ENCODE results near the gene TBCCD1.

Gene TBCCD1

DNA sequence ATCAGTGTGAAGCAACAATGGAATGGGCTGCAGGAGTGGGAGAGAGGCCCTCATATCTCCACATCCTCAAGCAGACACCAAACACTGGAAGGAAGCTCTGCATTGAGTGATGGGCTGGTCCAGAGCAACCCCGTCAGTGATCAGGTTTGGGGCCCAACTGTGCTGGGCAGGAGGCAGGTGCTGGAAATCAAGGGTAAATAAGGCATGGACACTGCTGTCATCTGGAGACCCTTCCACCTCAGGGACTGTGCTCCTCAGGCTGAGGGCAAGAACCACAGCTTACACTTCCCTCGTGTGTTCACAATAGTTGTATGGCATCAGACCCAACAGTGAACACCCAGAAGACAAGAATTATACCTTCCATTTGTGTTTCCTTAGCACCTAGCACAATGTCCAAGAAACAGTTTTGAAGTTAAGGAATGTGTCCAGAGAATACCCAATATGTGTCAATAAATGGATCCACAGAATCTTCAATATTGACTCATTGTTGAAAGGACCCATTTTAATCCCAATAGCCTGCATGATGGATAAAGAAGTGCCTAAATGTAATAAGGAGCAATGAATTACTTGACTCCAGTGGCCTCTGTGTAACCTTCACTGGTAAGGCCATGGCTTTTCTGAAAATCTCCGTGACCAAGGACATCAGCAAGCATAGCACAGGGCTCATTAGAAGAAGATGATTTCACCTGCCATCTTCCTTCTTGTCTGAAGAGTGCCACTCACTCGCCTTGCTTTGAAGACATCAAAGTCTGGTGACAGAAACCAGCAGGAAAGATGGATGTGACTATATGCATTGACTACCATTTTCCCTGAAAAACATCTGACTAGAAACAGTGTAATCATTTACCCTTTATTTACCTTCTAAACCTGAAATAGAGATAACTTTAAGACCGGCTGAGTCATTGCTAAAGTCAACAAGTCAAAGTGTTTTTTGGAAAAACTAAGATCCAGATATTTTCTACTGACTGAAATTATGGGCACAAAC is 38.7 kb upstream of the TBCCD1 start:
- Histone ChIP-seq H3K27ac (ENCODE audit: low read length) (no peak overlapping the region), H3K4me1 (ENCODE audit: control insufficient read depth, insufficient read depth, low read length) (no peaks in the 10 kb centered on the region), H3K36me3 (ENCODE audit: control insufficient read depth in 2 of 2, insufficient read depth in 2 of 2, low read length in 2 of 2) (no peaks in the 10 kb centered on the region), H3K9me3 (ENCODE audit: control insufficient read depth in 2 of 2, low read length in 2 of 2) (no peaks in the 10 kb centered on the region), H3K4me3 (ENCODE audit: low read length in 2 of 2) (no peak overlapping the region), H3K9ac (ENCODE audit: low read length in 2 of 2) (no peak overlapping the region), H3K27me3 (ENCODE audit: control insufficient read depth in 1 of 2, insufficient read depth in 2 of 2, low read length in 2 of 2) (no peaks in the 10 kb centered on the region)

DNA sequence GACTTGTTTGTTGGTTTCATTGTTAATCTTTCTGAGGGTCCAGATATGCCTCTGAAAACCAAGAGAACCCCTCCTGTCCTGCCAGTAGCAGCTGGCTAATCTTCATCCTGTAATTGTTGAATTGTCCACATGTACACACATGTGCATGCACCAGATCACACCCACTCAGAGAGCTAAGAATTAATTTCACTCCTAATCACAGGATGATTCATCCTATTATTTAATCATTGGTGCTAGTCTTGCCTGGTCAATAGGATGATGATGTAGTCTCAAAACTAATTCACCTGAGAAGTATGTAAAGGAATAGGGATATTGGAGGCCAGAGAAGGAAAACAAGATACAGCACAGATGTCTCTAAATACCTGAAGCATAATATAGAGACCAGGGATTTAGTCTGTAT is 37.9 kb upstream of the TBCCD1 start:
- Histone ChIP-seq H3K4me1 (ENCODE audit: control insufficient read depth, insufficient read depth, low read length) (no peaks in the 10 kb centered on the region), H3K27me3 (ENCODE audit: control insufficient read depth in 1 of 2, insufficient read depth in 2 of 2, low read length in 2 of 2) (no peaks in the 10 kb centered on the region), H3K9me3 (ENCODE audit: control insufficient read depth in 2 of 2, low read length in 2 of 2) (no peaks in the 10 kb centered on the region), H3K27ac (ENCODE audit: low read length) (no peak overlapping the region), H3K36me3 (ENCODE audit: control insufficient read depth in 2 of 2, insufficient read depth in 2 of 2, low read length in 2 of 2) (no peaks in the 10 kb centered on the region), H3K4me3 (ENCODE audit: low read length in 2 of 2) (no peak overlapping the region), H3K9ac (ENCODE audit: low read length in 2 of 2) (no peak overlapping the region)

DNA sequence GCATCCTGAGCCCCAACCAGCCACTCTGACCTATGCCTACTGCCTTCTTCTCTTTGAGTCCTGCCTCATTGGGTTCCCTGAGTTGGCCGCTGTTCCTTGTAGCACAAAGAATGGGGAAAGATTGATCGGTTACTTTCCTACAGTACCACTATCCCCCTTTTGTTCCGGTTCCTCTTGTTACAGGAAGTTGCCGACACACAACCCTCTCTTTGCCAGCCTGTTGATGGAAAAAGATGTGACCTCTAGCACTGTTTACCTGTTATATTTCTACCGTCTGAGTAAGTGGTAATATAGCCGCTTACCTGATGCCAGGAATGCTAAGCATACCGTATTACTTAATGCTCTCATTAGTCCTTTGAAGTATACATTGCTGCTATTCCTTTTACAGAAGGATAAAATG is 36.0 kb upstream of the TBCCD1 start:
- no peak overlapping the region for H3K27ac ChIP-seq (ENCODE audit: low read length)
- H3K9ac ChIP-seq (ENCODE audit: low read length in 2 of 2), result no peak overlapping the region
- H3K4me3 ChIP-seq (ENCODE audit: low read length in 2 of 2), result no peak overlapping the region
- no peaks in the 10 kb centered on the region for H3K36me3 ChIP-seq (ENCODE audit: control insufficient read depth in 2 of 2, insufficient read depth in 2 of 2, low read length in 2 of 2)
- no peaks in the 10 kb centered on the region for H3K27me3 ChIP-seq (ENCODE audit: control insufficient read depth in 1 of 2, insufficient read depth in 2 of 2, low read length in 2 of 2)
- no peaks in the 10 kb centered on the region for H3K4me1 ChIP-seq (ENCODE audit: control insufficient read depth, insufficient read depth, low read length)
- H3K9me3 ChIP-seq (ENCODE audit: control insufficient read depth in 2 of 2, low read length in 2 of 2), result no peaks in the 10 kb centered on the region

DNA sequence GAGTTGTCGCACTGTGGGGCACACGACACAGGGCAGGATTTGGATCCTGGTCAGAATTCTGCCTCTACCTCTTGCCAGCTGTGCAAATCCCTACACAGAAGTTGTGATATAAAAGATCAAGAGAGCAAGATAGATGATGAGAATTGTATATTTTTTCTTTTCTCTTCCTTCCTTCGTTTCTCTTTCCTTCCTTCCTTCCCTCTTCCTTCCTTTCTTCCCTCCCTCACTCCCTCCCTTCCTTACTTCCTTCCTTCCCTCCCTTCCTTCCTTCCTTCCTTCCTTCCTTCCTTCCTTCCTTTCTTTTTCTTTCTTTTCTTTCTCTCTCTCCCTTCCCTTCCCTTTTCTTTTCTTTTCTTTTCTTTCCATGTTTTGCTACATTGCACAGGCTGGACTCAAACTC is 33.8 kb upstream of the TBCCD1 start:
- Histone ChIP-seq H3K27me3 (ENCODE audit: control insufficient read depth in 1 of 2, insufficient read depth in 2 of 2, low read length in 2 of 2) (no peaks in the 10 kb centered on the region), H3K27ac (ENCODE audit: low read length) (no peak overlapping the region), H3K4me3 (ENCODE audit: low read length in 2 of 2) (no peak overlapping the region), H3K9ac (ENCODE audit: low read length in 2 of 2) (no peak overlapping the region), H3K4me1 (ENCODE audit: control insufficient read depth, insufficient read depth, low read length) (no peaks in the 10 kb centered on the region), H3K36me3 (ENCODE audit: control insufficient read depth in 2 of 2, insufficient read depth in 2 of 2, low read length in 2 of 2) (no peaks in the 10 kb centered on the region), H3K9me3 (ENCODE audit: control insufficient read depth in 2 of 2, low read length in 2 of 2) (no peaks in the 10 kb centered on the region)

DNA sequence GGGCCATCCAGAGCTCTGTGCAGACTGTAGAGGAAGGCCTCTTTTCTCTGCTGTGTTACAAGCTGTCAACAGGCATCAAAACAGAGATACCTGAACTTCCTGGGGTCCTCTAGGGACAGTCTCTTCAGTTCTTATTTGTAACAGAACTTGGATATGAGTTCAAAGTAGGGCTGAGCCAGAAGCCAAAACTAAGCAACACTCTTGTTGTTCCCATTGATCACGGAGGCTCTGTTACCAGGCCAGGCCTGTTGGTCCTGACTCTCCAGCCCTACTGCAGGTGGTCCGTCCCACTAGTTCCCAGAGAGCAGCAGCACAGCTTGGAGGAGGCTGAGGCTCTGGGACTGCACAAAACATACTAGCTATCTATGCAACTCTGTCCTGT is 32.6 kb upstream of the TBCCD1 start:
- Histone ChIP-seq H3K4me1 (ENCODE audit: control insufficient read depth, insufficient read depth, low read length) (no peaks in the 10 kb centered on the region), H3K27ac (ENCODE audit: low read length) (no peak overlapping the region), H3K4me3 (ENCODE audit: low read length in 2 of 2) (no peak overlapping the region)

DNA sequence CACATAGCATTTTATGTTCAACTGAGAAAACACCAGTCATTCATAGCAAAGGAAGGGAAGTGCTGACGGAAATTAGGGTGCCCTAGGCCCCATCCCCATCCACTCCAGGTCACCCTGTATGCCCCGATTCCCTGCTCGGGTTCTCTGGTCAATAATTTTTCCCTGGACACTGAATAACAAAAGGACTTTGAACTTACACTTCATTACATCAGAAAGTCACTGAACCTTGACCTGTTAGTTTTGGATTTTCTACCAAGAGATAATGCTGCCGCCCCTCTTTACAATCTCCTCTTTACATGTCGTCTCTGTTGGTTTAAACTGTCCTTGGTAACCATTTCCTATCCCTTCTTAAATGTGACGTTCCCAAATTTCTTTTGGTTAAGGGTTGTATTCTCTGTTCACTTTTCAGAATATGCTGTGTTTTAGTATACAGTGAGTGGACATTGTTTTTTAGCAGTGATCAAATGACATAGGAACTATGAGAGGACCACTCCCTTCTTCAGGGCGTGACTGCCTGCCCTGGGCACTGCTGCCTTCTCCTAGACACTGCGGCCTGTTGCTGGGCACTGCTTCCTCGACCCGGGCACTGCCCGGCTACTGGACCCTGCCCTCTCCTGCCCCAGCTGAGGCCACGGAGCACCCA is 32.1 kb upstream of the TBCCD1 start:
- Histone ChIP-seq H3K4me3 (ENCODE audit: low read length in 2 of 2) (no peak overlapping the region), H3K9me3 (ENCODE audit: control insufficient read depth in 2 of 2, low read length in 2 of 2) (no peaks in the 10 kb centered on the region), H3K27me3 (ENCODE audit: control insufficient read depth in 1 of 2, insufficient read depth in 2 of 2, low read length in 2 of 2) (no peaks in the 10 kb centered on the region), H3K4me1 (ENCODE audit: control insufficient read depth, insufficient read depth, low read length) (no peaks in the 10 kb centered on the region), H3K9ac (ENCODE audit: low read length in 2 of 2) (no peak overlapping the region), H3K27ac (ENCODE audit: low read length) (no peak overlapping the region), H3K36me3 (ENCODE audit: control insufficient read depth in 2 of 2, insufficient read depth in 2 of 2, low read length in 2 of 2) (no peaks in the 10 kb centered on the region)

More for the DNA sequence above, 32.6 kb upstream of the TBCCD1 start:
- Histone ChIP-seq H3K9ac (ENCODE audit: low read length in 2 of 2) (no peak overlapping the region), H3K9me3 (ENCODE audit: control insufficient read depth in 2 of 2, low read length in 2 of 2) (no peaks in the 10 kb centered on the region), H3K27me3 (ENCODE audit: control insufficient read depth in 1 of 2, insufficient read depth in 2 of 2, low read length in 2 of 2) (no peaks in the 10 kb centered on the region), H3K36me3 (ENCODE audit: control insufficient read depth in 2 of 2, insufficient read depth in 2 of 2, low read length in 2 of 2) (no peaks in the 10 kb centered on the region)

DNA sequence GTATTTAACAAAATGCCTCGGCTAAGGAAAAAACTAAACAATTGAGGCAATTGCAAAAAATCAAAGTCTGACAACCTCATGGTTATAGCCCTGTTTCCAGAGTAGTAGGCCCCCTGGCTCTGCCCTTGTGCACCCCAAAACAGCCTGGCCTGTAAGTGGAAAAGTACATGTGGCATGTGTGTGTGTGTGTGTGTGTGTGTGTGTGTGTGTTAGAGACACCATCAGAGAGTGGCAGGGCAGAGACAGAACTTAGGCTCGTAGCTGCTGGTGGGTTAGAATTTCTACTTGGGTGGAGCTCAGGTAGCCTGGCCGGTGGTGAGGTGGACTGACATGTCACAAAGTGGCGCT is 31.6 kb upstream of the TBCCD1 start:
- H3K36me3 ChIP-seq (ENCODE audit: control insufficient read depth in 2 of 2, insufficient read depth in 2 of 2, low read length in 2 of 2), result no peaks in the 10 kb centered on the region
- H3K9ac ChIP-seq (ENCODE audit: low read length in 2 of 2), result no peak overlapping the region
- no peaks in the 10 kb centered on the region for H3K9me3 ChIP-seq (ENCODE audit: control insufficient read depth in 2 of 2, low read length in 2 of 2)
- H3K27me3 ChIP-seq (ENCODE audit: control insufficient read depth in 1 of 2, insufficient read depth in 2 of 2, low read length in 2 of 2), result no peaks in the 10 kb centered on the region
- H3K4me3 ChIP-seq (ENCODE audit: low read length in 2 of 2), result no peak overlapping the region
- H3K4me1 ChIP-seq (ENCODE audit: control insufficient read depth, insufficient read depth, low read length), result no peaks in the 10 kb centered on the region
- no peak overlapping the region for H3K27ac ChIP-seq (ENCODE audit: low read length)

DNA sequence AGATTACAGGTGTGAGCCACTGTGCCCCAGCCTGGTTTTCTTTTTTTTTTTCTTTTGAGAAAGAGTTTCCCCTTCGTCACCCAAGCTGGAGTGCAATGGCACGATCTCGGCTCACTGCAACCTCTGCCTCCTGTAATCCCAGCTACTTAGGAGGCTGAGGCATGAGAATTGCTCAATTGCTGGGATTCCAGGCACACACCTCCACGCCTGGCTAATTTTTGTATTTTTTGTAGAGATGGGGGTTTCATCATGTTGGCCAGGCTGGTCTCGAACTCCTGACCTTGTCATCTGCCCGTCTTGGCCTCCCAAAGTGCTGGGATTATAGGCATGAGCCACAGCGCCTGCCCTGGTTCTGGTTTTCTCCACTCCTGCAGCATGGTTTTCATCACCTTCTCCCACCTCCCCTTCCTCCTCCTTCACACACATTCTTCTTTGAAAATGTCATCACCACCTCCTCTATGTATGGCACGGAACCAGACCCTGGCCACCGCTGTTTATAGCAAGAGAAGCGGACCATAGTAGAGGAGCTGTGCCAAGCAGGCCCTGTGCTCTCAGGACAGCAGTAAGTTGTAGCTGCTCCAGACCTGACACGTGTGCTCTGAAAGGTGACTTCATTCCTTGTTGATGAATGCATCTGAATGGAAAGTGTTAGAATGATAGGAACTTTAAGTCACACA is 31.1 kb upstream of the TBCCD1 start:
- Histone ChIP-seq H3K4me3 (ENCODE audit: low read length in 2 of 2) (no peak overlapping the region), H3K27ac (ENCODE audit: low read length) (no peak overlapping the region), H3K4me1 (ENCODE audit: control insufficient read depth, insufficient read depth, low read length) (no peaks in the 10 kb centered on the region), H3K36me3 (ENCODE audit: control insufficient read depth in 2 of 2, insufficient read depth in 2 of 2, low read length in 2 of 2) (no peaks in the 10 kb centered on the region), H3K9me3 (ENCODE audit: control insufficient read depth in 2 of 2, low read length in 2 of 2) (no peaks in the 10 kb centered on the region), H3K9ac (ENCODE audit: low read length in 2 of 2) (no peak overlapping the region), H3K27me3 (ENCODE audit: control insufficient read depth in 1 of 2, insufficient read depth in 2 of 2, low read length in 2 of 2) (no peaks in the 10 kb centered on the region)

DNA sequence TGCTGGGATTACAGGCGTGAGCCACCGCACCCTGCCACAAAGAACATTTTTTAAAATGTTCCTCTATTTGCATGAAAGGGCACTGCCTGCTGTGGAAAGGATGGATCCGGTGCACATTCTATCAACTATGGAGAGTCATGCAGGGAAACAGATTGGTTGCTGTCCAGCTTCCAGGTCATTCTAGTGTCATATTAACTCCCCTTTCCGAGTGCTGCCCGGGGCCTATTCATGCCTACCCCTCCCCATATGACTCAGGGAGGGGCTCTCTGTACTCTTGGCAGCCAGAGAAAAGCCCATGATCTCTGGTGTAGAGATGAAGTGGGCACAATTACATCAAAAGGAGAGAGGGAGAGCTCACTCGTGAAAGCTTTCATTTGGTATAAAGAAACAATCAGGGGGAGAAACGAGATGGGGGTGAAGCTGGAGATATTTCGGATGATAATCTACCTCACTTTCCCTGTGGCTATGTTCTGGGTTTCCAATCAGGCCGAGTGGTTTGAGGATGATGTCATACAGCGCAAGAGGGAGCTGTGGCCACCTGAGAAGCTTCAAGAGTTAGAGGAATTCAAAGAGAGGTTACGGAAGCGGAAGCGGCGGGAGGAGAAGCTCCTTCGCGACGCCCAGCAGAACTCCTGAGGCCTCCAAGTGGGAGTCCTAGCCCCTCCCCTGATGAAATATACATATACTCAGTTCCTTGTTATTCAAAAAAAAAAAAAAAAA is 29.6 kb upstream of the TBCCD1 start:
- Histone ChIP-seq H3K27ac (ENCODE audit: low read length) (no peak overlapping the region), H3K4me3 (ENCODE audit: low read length in 2 of 2) (no peak overlapping the region), H3K36me3 (ENCODE audit: control insufficient read depth in 2 of 2, insufficient read depth in 2 of 2, low read length in 2 of 2) (no peaks in the 10 kb centered on the region), H3K4me1 (ENCODE audit: control insufficient read depth, insufficient read depth, low read length) (no peaks in the 10 kb centered on the region), H3K9ac (ENCODE audit: low read length in 2 of 2) (no peak overlapping the region), H3K9me3 (ENCODE audit: control insufficient read depth in 2 of 2, low read length in 2 of 2) (no peaks in the 10 kb centered on the region), H3K27me3 (ENCODE audit: control insufficient read depth in 1 of 2, insufficient read depth in 2 of 2, low read length in 2 of 2) (no peaks in the 10 kb centered on the region)

DNA sequence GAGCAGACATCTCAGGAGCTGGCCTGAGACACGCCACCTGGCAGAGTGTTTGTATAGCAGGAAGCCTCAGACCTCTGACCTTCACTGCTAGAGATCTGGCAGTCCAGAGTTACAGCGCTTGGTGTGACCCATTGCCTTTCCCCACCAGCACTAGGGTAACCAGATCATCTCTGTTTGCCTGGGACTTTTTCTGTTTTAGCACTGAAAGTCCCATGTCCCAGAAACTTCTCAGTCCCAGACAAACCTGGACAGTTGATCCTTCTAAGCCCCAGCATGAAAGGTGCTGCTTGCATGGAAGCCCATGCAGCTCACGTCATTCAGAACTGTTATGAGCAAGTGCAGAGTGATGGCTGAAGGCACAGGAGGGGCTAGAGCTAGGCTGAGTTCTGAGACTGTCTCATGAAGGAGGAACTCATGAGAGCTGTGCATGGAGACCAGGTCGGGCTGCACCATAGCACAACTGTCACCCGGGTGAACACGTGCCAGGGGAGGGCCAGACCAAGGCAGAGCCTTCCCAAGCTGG is 27.5 kb upstream of the TBCCD1 start:
- no peaks in the 10 kb centered on the region for H3K9me3 ChIP-seq (ENCODE audit: control insufficient read depth in 2 of 2, low read length in 2 of 2)
- no peaks in the 10 kb centered on the region for H3K4me1 ChIP-seq (ENCODE audit: control insufficient read depth, insufficient read depth, low read length)
- H3K9ac ChIP-seq (ENCODE audit: low read length in 2 of 2), result no peak overlapping the region
- no peaks in the 10 kb centered on the region for H3K27me3 ChIP-seq (ENCODE audit: control insufficient read depth in 1 of 2, insufficient read depth in 2 of 2, low read length in 2 of 2)
- no peak overlapping the region for H3K4me3 ChIP-seq (ENCODE audit: low read length in 2 of 2)
- H3K27ac ChIP-seq (ENCODE audit: low read length), result no peak overlapping the region
- no peaks in the 10 kb centered on the region for H3K36me3 ChIP-seq (ENCODE audit: control insufficient read depth in 2 of 2, insufficient read depth in 2 of 2, low read length in 2 of 2)
